HG03095 (cell line): ENCODE measurements around the gene PLD1.
A peak's percentile ranks its signal among the peaks of the same experiment; 100 is the strongest.
"Not testable (repeated sequence)": the region's sequence is repeated elsewhere in the genome, so short reads cannot be mapped to it uniquely, and the experiment has no call there.

Experiments used
- ATAC-seq: cut with Tn5 transposase; IDR thresholded peaks from one replicate; pipeline ENCODE4 v1.9.1; 2021; ENCODE audit warnings: moderate library complexity; ENCODE audit not compliant: unreplicated experiment

Gene PLD1, protein sequence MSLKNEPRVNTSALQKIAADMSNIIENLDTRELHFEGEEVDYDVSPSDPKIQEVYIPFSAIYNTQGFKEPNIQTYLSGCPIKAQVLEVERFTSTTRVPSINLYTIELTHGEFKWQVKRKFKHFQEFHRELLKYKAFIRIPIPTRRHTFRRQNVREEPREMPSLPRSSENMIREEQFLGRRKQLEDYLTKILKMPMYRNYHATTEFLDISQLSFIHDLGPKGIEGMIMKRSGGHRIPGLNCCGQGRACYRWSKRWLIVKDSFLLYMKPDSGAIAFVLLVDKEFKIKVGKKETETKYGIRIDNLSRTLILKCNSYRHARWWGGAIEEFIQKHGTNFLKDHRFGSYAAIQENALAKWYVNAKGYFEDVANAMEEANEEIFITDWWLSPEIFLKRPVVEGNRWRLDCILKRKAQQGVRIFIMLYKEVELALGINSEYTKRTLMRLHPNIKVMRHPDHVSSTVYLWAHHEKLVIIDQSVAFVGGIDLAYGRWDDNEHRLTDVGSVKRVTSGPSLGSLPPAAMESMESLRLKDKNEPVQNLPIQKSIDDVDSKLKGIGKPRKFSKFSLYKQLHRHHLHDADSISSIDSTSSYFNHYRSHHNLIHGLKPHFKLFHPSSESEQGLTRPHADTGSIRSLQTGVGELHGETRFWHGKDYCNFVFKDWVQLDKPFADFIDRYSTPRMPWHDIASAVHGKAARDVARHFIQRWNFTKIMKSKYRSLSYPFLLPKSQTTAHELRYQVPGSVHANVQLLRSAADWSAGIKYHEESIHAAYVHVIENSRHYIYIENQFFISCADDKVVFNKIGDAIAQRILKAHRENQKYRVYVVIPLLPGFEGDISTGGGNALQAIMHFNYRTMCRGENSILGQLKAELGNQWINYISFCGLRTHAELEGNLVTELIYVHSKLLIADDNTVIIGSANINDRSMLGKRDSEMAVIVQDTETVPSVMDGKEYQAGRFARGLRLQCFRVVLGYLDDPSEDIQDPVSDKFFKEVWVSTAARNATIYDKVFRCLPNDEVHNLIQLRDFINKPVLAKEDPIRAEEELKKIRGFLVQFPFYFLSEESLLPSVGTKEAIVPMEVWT

DNA sequence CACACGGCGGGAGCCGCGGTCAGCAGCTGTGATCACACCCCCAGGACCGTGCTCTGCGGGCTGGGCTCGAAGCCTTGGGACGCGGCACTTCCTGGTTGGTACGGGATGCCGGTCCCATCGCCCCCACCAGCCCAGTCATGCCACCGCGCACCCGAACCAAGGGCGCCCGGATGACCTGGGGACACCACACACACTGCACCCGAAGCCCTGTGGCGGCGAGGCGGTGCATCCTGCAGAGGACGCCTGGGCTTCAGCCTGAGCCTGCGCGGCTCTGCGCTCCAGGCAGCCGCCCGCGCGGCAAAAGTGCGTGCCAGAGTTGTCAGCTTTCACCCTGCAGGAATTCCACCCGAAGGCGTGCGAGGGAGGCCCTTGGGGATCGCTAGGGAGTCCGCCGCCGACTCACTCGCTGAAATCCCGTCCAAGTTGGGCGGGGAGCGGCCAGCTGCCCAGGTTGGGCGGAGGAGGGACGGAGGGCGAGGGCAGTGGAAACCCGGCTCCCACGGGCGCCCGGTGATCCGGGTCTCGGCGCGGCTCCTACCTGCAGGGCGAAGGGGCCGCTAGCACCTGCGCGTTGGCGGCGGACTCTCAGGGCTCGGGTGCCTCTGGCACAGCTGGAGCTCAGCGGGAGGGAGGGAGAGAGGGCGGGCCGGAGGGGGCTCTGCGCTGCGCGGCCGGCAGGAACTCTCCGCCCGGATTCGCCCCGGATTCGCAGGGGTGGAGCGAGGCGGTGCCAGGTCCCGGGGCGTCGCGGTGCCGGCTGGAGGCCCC, at the start of gene PLD1:
PLD1 (minus strand) TSS at position 623 of the 768 bp plus-strand sequence. CDS start 72,432 bp downstream, outside the sequence.
- peak; percentile 48 for ATAC-seq

DNA sequence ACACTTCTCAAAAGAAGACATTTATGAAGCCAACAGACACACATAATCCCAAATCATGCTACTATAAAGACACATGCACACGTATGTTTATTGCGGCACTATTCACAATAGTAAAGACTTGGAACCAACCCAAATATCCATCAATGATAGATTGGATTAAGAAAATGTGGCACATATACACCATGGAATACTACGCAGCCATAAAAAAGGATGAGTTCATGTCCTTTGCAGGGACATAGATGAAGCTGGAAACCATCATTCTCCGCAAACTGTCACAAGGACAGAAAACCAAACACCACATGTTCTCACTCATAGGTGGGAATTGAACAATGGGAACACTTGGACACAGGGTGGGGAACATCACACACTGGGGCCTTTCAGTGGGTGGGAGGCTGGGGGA, 48.5 kb upstream of the PLD1 start:
- ATAC-seq: not testable (repeated sequence)

DNA sequence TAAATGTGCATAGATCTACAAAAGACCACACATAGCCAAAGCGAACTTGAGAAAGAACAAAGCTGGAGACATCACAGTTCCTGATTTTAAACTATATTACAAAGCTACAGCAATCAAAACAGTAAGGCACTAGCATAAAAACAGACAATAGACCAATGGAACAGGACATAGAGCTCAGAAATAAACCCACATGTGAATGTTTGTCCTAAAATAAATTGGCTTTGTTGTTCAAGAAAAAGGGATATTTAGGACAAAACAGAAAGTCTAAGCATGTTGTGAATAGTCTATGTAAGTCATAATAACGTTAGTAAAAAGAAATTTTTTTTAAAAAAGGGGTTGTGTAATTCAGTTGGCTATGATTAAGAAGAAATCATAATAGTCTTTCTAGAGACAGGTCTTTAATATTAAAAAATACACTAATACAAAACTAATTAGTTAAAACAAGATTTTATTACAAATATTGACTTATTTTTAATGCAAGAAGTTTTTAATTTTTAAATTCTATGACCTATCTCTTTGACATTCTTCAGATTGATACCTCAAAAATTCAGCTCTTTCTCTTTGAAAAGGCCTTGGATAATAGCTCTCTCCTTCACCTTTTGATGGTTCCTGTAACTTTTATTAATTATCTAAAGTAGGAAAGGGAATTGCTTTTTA, 44.5 kb upstream of the PLD1 start:
- no peak for ATAC-seq

DNA sequence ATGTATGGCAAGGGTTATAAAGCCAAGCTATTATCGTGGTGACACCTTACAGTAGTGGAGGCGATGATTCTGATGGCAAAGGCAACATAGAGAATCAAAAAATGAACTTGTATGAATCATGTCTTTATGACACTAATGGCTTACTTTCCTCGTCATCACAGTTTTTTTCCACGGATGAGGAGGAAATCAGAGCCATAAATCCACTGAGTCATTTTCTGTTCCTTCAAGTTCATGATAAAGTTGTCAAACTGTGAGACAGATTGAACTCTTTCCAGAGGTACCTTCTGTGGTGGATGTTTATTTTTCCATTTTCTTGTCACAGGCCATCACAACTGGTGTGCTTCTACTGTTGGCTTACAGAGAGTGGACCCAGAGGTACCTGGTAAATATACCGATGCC, 41.4 kb upstream of the PLD1 start:
- no peak for ATAC-seq

DNA sequence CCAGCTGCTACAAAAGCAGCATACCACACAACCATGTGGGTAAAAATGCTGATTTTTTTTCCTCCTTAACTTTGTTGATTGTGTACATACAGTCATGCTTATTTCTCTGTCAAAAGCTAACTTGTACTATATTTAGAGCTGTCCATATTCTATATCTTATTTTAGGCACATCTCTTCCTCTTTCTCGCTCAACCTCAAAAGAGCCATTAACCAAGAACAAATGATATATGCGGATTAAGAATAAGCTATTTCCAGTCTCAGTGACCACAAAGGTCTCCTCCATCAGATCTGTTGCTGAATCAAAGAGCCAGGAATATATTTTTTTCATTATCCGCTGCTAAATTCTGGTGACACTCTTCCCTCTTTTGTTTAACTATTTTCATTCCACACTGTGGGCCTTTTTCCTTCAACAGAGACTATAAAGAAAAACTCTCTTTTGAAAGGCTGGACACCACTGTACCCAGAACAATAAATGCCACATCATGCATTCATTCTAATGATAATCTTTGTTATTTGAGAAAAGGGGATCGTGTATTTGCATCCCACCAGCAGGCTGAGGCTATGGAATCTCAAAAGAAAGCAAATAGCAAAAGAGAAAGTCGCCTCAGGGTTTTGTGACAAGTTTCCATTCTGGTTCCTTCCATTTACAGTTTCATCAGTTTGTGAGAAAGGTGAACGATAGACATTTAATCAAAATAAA, 40.8 kb upstream of the PLD1 start:
- no peak for ATAC-seq

DNA sequence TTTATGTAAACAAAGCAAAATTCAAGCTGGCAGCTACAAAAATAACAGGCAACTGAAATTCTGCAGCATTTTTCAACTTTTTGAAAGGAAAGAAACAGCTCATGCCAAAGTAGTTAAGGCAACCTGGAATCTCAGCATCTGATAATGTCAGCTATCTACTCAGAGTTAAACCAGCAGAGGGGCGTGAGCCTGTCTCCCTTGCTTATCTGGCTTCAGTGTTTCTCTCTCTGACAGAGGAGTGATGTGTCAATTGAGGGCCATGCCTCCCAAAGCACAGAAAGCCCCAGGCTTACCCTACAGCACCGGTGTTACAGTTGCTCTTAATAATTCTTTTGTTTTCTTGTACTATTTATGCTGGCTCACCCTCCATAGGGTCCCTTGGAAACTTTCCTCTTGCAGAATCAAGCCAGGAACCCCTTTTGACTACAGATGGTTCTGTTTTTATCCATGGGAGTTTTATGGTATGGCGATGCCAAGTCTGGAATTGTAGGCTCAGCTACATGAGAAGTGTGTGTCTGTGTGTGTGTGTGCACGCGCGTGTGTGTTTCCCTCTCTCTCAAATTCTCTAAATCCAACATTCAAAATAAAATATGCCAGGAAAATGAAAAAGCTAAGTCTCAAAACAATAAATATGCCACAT, 40.2 kb upstream of the PLD1 start:
- ATAC-seq: no peak

DNA sequence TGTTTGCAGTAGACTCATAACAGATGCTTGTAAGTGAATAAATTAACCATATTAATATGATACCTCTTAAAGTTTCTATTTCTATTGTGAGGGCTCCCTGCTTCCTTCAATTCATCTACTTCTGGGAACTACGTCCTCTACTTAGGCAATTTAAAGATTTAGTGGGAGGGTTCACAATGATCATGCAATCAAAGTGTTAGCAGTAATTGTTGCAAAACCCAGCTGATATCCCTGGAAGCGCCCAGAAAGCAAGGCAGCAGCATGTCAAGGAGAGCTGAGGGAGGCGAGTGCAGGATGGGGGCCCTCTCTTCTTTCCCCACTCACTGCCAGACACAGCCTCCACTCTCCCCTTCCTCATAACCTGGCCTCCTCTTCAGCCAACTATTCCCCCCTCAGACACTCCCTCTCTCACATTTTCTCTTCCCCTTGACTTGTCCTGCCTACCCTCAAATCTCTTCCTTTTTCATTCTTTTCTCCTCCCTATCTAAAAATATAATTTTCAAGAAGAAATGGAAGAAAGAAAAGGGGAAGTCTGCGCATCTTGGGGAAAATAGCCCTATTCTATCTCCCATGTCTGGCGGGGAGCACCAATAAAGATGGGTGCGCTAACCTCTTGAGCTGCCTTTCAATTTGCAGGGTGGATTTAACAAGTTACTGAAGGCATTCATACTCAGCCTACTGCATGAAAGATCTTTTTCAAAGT, 39.5 kb upstream of the PLD1 start:
- ATAC-seq: no peak

DNA sequence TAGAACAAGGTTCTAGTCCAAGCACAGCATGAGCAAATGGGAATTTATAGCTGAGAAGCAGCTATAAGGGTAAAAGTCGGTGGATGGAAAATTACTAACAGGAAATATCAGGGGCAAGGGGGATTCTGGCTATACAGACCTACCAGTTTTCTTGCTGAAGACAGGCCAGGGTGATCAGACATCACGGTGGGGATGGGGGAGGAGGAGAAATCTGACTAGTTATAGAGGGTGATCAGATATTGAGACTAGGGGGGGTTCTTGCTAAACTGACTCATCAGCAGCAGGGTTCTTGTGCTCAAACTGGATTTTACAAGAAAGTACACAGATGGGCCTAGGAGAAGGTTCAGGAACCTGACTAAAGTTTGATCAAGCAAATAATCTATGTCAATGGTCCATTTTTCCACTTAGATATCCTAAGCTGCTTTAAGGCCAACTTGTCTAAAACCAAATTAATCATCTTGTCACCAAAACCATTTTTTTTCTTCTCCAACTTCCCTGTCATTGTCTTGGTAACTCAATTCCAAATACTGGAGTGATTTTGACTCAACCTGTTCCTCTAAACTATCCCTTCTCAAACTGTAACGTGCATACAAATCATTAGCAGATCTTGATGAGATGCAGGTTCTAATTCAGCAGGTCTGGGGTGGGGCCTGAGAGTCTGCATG, 37.4 kb upstream of the PLD1 start:
- no peak for ATAC-seq

DNA sequence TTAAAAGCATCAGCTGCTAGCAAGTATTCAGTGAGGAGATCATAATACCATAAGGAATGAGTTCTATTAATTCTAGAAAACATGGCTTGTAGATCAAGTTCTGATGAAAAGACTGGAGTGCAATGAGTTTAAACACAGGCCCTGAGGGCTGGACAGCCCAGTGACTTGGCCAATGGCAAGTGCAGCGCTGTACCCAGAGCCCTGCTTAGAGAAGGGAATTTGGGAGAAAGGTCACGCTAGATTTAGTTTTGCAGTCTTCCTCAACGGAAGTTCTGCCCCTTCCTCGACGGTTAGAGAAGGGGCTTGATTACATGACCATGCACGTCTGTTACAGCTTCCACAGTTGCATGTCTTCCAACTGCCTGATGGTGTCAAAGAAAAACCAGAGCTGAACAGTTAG, 36.9 kb upstream of the PLD1 start:
- no peak for ATAC-seq

DNA sequence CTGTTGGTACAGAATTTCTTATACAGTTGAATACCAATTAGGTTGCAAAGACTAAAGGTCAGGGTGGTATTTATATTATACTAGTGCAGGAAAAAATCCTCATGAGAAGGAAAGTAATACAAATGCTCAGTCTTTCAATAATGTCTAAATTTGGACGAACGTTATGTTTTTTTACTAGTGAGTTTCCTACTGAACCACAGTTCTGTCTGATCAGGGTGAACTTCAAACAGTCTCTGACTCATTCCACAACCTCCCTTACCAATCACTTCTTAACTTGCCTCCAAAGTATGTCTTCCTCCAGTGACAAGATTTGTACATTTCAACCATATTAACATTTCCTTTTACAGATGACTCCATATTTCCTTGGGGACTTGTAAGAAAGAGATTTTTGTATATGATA, 36.3 kb upstream of the PLD1 start:
- ATAC-seq: peak; percentile 99

DNA sequence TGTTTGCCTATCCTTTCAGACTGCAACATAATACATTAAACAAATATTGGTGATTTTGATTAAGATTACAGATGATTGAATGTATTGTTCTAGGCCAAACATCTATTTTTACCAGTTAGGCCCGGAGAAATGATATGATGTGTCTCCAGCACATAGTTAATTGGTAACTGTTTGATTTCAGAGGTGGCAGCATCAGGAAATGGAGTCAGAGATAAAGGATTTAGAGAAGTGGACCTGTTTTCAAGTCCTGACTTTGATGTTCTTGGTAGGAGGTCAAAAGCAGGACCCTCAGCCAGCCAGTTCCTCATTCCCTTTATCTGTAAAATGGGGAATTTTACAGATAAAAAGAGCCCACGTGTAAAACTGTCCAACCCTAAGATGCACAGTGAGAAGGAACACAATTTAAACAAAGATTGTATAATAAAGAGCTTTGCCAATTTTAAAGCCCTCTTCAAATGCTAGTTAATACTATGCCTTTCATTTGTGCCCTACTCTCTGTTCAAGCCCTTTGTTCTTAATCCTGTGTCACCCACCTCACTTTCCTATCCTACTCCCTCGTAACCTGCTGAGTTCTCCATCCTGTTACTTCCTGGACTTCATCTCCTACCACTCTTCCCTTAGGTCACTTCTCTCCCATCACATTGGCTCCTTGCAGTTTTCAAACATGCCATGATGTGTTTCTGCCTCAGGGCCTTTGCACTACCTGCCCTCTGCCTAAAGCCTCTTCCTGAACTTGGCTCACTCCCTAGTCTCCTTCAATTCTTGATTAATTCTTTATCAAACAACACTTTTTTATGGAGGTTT, 35.4 kb upstream of the PLD1 start:
- ATAC-seq: no peak

DNA sequence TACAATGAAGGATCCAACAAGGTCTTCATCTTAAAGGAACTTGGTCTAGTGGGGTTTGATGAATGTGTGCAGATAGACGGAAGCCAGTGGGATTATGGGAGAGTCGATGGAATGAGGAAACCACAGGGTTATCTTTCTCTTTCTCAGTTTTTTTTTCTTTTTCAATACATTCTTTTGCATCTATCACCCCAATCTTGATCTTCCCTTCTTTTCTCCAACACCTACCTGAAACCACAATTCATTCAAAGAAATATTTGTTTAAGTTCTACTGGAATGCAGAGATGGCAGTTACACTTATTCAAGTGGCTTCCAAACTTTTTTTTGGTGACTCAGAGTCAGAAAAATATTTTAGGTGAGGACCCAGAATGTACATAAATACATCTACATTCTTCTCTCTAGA, 34.6 kb upstream of the PLD1 start:
- ATAC-seq: no peak

DNA sequence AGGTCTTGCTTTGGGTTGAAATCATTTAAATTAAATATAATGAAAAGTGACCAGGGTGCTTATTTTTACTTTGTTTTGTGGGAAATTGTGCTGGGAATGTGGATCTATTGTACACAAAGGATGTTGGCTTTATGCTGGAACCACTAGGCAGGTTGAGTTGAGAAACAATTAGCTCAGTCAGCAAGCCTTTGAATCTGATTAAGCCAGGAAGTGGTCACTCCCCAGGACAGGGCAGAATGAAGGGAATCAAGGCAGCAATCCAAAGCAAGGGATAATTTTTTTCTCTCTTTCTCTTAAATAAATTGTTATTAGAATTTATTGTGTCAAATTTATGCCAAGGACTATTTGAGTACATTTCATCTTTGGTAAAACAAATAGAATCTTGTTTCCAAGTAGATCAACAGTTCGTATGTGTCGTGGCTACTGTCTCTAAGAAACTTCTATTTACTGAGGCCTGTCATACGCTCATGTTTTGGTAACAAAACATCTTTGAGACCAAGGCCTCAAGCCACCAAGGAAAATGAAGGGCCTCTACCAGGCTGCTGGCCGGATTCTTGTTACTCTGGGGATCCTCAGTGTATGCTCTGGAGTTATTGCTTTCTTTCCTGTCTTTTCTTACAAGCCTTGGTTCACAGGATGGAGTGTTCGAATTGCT, 32.7 kb upstream of the PLD1 start, which contains the start of gene TMEM212:
TMEM212 (plus strand) TSS at position 486 of the 655 bp plus-strand sequence; CDS start at position 521, 35 bp downstream.
- no peak for ATAC-seq

DNA sequence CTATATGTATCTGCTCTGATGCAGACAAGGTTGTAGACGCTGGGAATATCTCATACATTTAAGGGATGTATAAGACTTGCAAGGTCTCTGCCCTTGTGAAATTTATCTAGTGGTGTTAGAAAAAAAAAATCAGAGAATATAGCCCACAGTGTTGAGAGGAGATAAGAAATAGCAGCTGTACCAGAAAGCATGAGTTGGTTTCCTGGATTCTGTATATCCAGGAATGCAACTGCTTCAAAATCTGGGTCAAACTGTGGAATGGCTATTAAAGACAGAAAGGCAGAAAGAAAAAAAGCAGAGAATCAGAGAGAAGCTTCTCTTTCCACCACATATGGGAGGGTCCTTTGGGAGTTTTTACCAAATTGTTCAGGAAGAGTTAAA, 31.3 kb upstream of the PLD1 start:
- no peak for ATAC-seq

DNA sequence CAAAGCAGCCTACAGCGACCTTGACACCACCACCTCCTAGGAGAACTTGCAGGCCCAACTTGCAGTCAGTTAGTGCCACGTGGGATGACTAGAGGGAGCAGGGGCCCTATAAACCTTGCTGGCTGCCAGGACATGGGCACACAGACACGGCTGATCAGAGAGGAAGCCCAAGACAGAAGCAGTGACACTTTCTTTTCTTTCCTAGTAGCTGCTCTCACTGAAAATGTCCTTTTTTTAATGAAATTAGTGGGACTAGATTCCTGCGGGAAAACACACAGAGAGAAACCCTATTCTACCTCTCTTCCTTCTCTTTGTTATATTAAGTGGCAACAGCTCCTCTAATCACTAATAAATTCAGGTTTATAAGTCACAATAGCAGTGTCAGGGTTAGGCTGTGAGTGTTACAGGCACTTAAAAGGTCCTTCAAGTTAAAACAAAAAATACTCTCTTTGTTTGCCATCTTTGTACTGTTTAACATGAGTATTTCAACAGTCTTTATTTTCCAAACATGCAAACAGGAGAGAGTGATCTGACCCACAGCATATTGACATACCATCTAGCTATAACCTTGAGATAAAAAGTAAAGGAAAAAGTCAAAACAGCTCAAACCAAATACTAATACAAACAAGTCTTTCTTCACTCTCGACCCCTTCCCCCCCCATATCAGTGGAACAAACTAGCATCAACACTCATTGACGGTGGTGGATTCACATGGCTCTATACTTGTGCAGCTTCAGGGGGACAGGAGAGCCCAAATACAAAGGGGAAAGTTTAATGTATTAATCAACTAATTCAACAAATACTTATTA, 30.7 kb upstream of the PLD1 start:
- ATAC-seq: no peak

DNA sequence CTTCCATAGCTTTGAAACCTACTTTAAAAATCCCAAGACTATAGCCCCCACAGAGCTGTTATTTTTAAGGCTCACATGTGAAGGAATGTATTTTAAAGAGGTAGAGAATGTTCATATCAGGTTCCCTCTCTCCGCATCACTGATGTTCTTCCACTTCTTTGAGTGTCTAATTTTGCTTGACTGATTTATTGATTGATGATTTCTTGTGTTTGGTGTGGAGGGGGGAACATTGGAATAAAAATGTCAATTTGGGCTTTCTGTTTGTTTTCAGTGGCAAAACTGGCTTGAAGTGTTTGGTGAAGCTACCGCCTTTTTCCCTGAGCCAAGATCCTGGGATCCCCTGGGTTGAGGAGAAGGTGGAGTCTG, 30.1 kb upstream of the PLD1 start:
- no peak for ATAC-seq
